Choroid plexus epithelial cell (primary cell): ENCODE data around the gene HAPLN1.

Source experiments
- DNase-seq: peaks from one replicate; pipeline ENCODE4 v3.0.0-alpha.2; 2010; ENCODE audit warnings: low read depth
- H3K4me3 ChIP-seq: 2 replicates; pipeline ENCODE4 v1.5.1; 2011; ENCODE audit warnings: low read depth, mild to moderate bottlenecking, control low read depth, low read length, moderate library complexity
- TF ChIP-seq, protein P1 (sequence below): conservative IDR thresholded peaks from 2 replicates; pipeline ENCODE4 v1.5.1; 2011; ENCODE audit warnings: low read depth, mild to moderate bottlenecking, control low read depth, inconsistent platforms, low read length, moderate library complexity

Gene HAPLN1

DNA sequence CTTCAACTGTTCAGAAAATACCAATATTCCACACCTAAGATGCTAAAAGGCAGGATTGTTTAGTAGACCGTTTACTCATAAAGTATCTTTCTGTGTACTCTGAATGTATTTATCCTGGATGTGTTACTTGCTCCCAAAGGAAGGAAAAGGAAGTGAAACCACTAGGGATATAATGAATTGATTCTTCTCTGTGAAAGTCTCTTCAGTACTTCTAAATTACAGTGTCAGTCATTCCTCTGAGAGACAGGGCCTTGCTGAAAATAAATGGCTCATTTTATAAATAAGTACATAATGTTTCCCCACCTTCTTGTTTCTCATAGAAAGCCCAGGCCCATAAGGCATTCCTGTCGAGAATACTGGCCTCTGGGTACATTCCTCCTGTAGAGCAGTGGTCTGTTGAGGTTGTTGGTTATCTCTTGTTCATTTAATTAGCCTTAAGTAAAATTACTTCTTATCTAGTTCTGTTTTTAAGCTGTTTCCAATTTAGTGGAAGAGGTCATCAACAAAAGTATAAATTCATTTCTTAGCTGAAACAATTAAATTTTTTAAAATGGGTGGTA is 1.6 kb downstream of the HAPLN1 start:
- H3K4me3 ChIP-seq = no peak overlapping the region
- peak; percentile 20 for DNase-seq
- TF ChIP-seq, protein P1, sequence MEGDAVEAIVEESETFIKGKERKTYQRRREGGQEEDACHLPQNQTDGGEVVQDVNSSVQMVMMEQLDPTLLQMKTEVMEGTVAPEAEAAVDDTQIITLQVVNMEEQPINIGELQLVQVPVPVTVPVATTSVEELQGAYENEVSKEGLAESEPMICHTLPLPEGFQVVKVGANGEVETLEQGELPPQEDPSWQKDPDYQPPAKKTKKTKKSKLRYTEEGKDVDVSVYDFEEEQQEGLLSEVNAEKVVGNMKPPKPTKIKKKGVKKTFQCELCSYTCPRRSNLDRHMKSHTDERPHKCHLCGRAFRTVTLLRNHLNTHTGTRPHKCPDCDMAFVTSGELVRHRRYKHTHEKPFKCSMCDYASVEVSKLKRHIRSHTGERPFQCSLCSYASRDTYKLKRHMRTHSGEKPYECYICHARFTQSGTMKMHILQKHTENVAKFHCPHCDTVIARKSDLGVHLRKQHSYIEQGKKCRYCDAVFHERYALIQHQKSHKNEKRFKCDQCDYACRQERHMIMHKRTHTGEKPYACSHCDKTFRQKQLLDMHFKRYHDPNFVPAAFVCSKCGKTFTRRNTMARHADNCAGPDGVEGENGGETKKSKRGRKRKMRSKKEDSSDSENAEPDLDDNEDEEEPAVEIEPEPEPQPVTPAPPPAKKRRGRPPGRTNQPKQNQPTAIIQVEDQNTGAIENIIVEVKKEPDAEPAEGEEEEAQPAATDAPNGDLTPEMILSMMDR = no peak

GRCh38 chr5:83718195-83718825 is 2.3 kb downstream of the HAPLN1 start:
- DNase-seq = peak; percentile 88
- TF ChIP-seq, protein P1 = peak; percentile 94
- no peak overlapping the region for H3K4me3 ChIP-seq

GRCh38 chr5:83715236-83716065 is 5.2 kb downstream of the HAPLN1 start:
- TF ChIP-seq, protein P1 = no peak
- DNase-seq = peak; percentile 12
- H3K4me3 ChIP-seq = no peak overlapping the region

- DNase-seq = no peak
- TF ChIP-seq, protein P1 = no peak
- H3K4me3 ChIP-seq = no peak overlapping the region
Measured at GRCh38 chr5:83714810-83715209, 5.8 kb downstream of the HAPLN1 start.

- TF ChIP-seq, protein P1 = peak; percentile 64
- no peak overlapping the region for H3K4me3 ChIP-seq
- peak; percentile 70 for DNase-seq
Measured at GRCh38 chr5:83711982-83712601, 8.6 kb downstream of the HAPLN1 start.

DNA sequence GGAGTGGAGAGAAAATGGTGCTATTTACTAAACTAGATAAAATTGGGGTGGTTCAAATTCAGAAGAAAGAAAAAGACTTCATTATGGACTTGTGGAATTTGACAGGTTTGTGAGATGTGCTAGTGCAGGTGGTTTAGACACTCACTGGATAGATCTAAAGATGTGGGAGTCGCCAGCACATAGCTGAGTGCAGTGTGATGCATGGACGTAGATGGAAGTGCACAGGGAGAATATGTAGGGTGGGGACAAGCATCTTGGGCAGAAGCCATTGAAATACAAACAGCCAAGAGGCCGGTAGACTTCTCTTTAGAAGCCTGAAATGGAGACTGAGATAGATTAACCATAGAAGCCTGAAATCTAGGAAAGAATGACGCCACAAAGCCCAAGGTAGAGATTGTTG is 10.7 kb downstream of the HAPLN1 start:
- no peak for DNase-seq
- H3K4me3 ChIP-seq = no peak overlapping the region

More for the DNA sequence above, 10.7 kb downstream of the HAPLN1 start:
- TF ChIP-seq, protein P1 = no peak
